ENCODE results near the gene ADCY7.

The ADCY7 gene

GRCh38 chr16:50315346-50315997, 49.1 kb downstream of the ADCY7 start:
- peak in 1 of 2 experiments; percentile 2 for DNase-seq

GRCh38 chr16:50316102-50316847, 49.9 kb downstream of the ADCY7 start:
- peak in 1 of 2 experiments; percentile 3 for DNase-seq

- DNase-seq = peak in 1 of 2 experiments; percentile 3
These were observed 50.7 kb downstream of the ADCY7 start for GRCh38 chr16:50316848-50317630.

- DNase-seq = no peak
These were observed 52.6 kb downstream of the ADCY7 start for GRCh38 chr16:50318796-50319578.

GRCh38 chr16:50320310-50320709, 54.0 kb downstream of the ADCY7 start:
- DNase-seq = no peak

- DNase-seq = no peak
These were observed 56.0 kb downstream of the ADCY7 start for GRCh38 chr16:50322333-50322732.

GRCh38 chr16:50323335-50324011, 57.1 kb downstream of the ADCY7 start:
- no peak for DNase-seq

- no peak for DNase-seq
These were observed 58.0 kb downstream of the ADCY7 start for GRCh38 chr16:50324345-50324744.

GRCh38 chr16:50326264-50326663, 59.9 kb downstream of the ADCY7 start:
- DNase-seq = no peak

- DNase-seq = peak; percentile 57 to 67
These were observed 60.6 kb downstream of the ADCY7 start for GRCh38 chr16:50326835-50327465.

GRCh38 chr16:50329446-50330189, 63.3 kb downstream of the ADCY7 start:
- no peak for DNase-seq

GRCh38 chr16:50331570-50331969, 65.2 kb downstream of the ADCY7 start:
- DNase-seq = no peak

GRCh38 chr16:50332599-50332998, 66.2 kb downstream of the ADCY7 start:
- no peak for DNase-seq

GRCh38 chr16:50334106-50334975, 68.0 kb downstream of the ADCY7 start:
- DNase-seq = no peak

GRCh38 chr16:50335196-50335958, 69.0 kb downstream of the ADCY7 start:
- DNase-seq = peak in 1 of 2 experiments; percentile 23

GRCh38 chr16:50336884-50337283, 70.5 kb downstream of the ADCY7 start:
- DNase-seq = no peak

- peak in 1 of 2 experiments; percentile 16 for DNase-seq
These were observed 72.2 kb downstream of the ADCY7 start for GRCh38 chr16:50338371-50339231.

- no peak for DNase-seq
These were observed 74.2 kb downstream of the ADCY7 start for GRCh38 chr16:50340578-50340977.

Data from activated CD4-positive, alpha-beta T cell treated with anti-CD3 and anti-CD28 coated beads, Interleukin-2, amount 50 U/mL, for 48 hours (primary cell).